Esophagus muscularis mucosa (tissue), 4 donors: ENCODE measurements around the gene CHCHD5. TPM values are rescaled to one million over a fixed set of nuclear protein-coding genes. Genes with fewer than 3 reads are reported as not detected.
A peak's percentile ranks its signal among the peaks of the same experiment; 100 is the strongest.

Source experiments
- DNase-seq: peaks from one replicate; pipeline ENCODE4 v3.0.0-alpha.2; 2017; ENCODE audit errors: extremely low spot score
- H3K27ac ChIP-seq, 4 donors: fragments of 200-600 bp; sonication (generic); replicated peaks in 1 of 4; 1 replicate in 3 of 4; 2 replicates in 1 of 4; pipeline ENCODE4 v1.5.1; 2016 to 2019; ENCODE audit warnings: mild to moderate bottlenecking in 1 of 4
- H3K27me3 ChIP-seq, 4 donors: fragments of 200-600 bp; sonication (generic); one replicate each; pipeline versions ENCODE4 v1.5.1 to v1.6.0; 2016 to 2019
- H3K36me3 ChIP-seq, 4 donors: fragments of 200-600 bp; sonication (generic); one replicate each; pipeline ENCODE4 v1.5.1; 2016 to 2019
- H3K4me1 ChIP-seq, 4 donors: fragments of 200-600 bp; sonication (generic); one replicate each; pipeline ENCODE4 v1.5.1; 2016 to 2019
- H3K4me3 ChIP-seq, 4 donors: fragments of 200-600 bp; sonication (generic); 1 replicate in 2 of 4; 2 replicates in 2 of 4; pipeline ENCODE4 v1.5.1; 2016 to 2019; ENCODE audit warnings: mild to moderate bottlenecking in 4 of 4, moderate library complexity in 1 of 4
- H3K9me3 ChIP-seq, 4 donors: fragments of 200-600 bp; sonication (generic); 1 replicate in 3 of 4; 2 replicates in 1 of 4; pipeline ENCODE4 v1.5.1; 2016 to 2019
- EP300 ChIP-seq: sonication (generic); formaldehyde crosslinking; IDR thresholded peaks from one replicate; pipeline ENCODE4 v1.6.1; 2017; ENCODE audit warnings: antibody characterized with exemption
- POLR2A ChIP-seq: fragments of 450-650 bp; IDR thresholded peaks from one replicate; pipeline ENCODE4 v1.6.1; 2017; ENCODE audit warnings: antibody characterized with exemption, moderate library complexity, mild to moderate bottlenecking, low read depth
- POLR2AphosphoS5 ChIP-seq, 2 donors: sonication (generic); formaldehyde crosslinking; IDR thresholded peaks; one replicate each; pipeline ENCODE4 v1.6.1; 2017; ENCODE audit warnings: antibody characterized with exemption in 2 of 2
- WGBS: methylation state at CpG from one replicate; pipeline ENCODE4 v1.1.5; 2018; 5-methylcytosine and 5-hydroxymethylcytosine counted together
- intact Hi-C: fragments of 100-400 bp; cut with DNase I; formaldehyde crosslinking; loops from one replicate; pipeline ENCODE4 v1.15.1; 2023
- total RNA-seq, 4 donors: library from RNA; depleted of rRNA; stranded (reverse); fragments of >200 nt; gene quantifications; one replicate each; pipeline versions ENCODE4 v1.1.0 to v1.2.1, GENCODE V29; 2016
- TF ChIP-seq, protein P1 (sequence below), 3 experiments: fragments of 200-600 bp in 2 of 3; fragments of 450-650 bp in 1 of 3; sonication (generic) in 2 of 3; IDR thresholded peaks; one replicate each; pipeline ENCODE4 v1.5.1; 2017 to 2019; ENCODE audit warnings: antibody characterized with exemption in 3 of 3, mild to moderate bottlenecking in 2 of 3, moderate library complexity in 1 of 3

CHCHD5 gene
- total RNA-seq, 4 donors from 2014 or later, result 12.0 to 21.9 (median 16.1) TPM

- WGBS, result 42% methylated on average over 18 of the region's 34 CpGs
- Histone ChIP-seq H3K4me3 (peak overlapping the region; percentile 81 to 99 (median 85)), H3K27ac (peak overlapping the region; percentile 86 to 90 (median 88))
These were observed 42.9 kb upstream of the CHCHD5 start for GRCh38 chr2:112541315-112542122.

DNA sequence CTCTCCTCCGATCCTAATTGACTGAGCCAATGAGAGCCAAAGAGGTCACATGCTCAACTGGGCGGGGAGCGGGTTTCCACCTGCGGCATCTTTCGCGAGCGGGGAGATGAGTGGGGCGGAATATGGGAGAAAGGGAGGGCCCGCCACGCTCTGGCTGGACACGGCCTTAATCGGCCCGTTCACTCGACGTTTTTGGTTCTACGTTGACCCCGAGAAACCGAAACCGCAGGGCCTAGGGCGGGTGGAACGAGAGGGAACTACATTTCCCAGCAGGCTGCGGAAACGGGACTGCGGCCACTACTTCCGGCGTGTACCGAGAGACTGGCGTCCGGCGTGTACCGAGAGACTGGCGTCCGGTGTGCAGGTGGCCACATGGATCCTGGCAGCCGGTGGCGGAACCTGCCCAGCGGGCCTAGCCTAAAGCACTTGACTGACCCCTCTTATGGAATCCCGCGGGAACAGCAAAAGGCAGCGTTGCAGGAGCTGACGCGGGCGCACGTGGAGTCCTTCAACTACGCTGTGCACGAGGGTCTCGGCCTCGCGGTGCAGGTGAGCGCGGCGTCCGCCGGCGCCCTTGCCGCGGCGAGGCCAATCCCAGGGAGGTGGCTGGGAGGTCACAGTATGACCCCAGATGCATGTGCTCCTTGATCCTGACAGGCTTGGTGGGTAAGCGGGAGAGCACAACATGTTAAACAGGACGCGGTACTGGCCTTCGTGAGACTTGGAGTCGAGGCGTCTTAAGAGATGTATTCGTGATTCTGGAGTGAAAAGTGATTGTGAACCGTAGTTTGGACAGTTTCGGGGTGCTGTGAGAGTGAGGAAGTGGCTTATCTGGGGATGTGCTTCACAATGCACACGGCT, 42.1 kb upstream of the CHCHD5 start, which contains the start of gene POLR1B:
Gene POLR1B, plus strand, starts transcription at position 343 of the 861 bp plus-strand sequence. Its CDS starts 30 bp downstream, at position 373.
- Histone ChIP-seq H3K9me3 (no peaks in the 10 kb centered on the region), H3K4me1 (peaks cover 13 to 24% (median 19%) of the 10 kb centered on the region in 4 donors), H3K27me3 (peaks cover 0 to 7% (median 0%) of the 10 kb centered on the region in 4 donors), H3K4me3 (peak within 1 kb of the TSS; percentile 81 to 99 (median 85)), H3K36me3 (peaks cover 2 to 16% (median 11%) of the 10 kb centered on the region in 4 donors), H3K27ac (peak within 1 kb of the TSS; percentile 86 to 90 (median 88))
- TF ChIP-seq POLR2AphosphoS5 (IDR thresholded peaks at IDR 0.05) (peak; percentile 63 to 64), POLR2A (no peak)
- intact Hi-C loops, result loop anchor here (5.0 kb wide), 2 partner anchors 40 to 60 kb away; partner anchors contain the start of genes CHCHD5 and TTL
- 0% methylated on average over 30 of the region's 67 CpGs for WGBS
- DNase-seq, result peak; percentile 96

More at GRCh38 chr2:112541315-112542122, 42.9 kb upstream of the CHCHD5 start:
- DNase-seq, result peak; percentile 93
- intact Hi-C loops, result loop anchor here (5.0 kb wide), 2 partner anchors 41 to 59 kb away; partner anchors contain the start of genes CHCHD5 and TTL
- Histone ChIP-seq H3K4me1 (peaks cover 13 to 24% (median 19%) of the 10 kb centered on the region in 4 donors), H3K27me3 (peaks cover 0 to 7% (median 0%) of the 10 kb centered on the region in 4 donors), H3K36me3 (peaks cover 0 to 8% (median 4%) of the 10 kb centered on the region in 4 donors), H3K9me3 (no peaks in the 10 kb centered on the region)
- TF ChIP-seq, protein P1, sequence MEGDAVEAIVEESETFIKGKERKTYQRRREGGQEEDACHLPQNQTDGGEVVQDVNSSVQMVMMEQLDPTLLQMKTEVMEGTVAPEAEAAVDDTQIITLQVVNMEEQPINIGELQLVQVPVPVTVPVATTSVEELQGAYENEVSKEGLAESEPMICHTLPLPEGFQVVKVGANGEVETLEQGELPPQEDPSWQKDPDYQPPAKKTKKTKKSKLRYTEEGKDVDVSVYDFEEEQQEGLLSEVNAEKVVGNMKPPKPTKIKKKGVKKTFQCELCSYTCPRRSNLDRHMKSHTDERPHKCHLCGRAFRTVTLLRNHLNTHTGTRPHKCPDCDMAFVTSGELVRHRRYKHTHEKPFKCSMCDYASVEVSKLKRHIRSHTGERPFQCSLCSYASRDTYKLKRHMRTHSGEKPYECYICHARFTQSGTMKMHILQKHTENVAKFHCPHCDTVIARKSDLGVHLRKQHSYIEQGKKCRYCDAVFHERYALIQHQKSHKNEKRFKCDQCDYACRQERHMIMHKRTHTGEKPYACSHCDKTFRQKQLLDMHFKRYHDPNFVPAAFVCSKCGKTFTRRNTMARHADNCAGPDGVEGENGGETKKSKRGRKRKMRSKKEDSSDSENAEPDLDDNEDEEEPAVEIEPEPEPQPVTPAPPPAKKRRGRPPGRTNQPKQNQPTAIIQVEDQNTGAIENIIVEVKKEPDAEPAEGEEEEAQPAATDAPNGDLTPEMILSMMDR (IDR thresholded peaks at IDR 0.05), result no peak
- peak in 1 of 2 donors; percentile 63 for TF ChIP-seq POLR2AphosphoS5 (IDR thresholded peaks at IDR 0.05)

GRCh38 chr2:112542984-112543661, 41.3 kb upstream of the CHCHD5 start:
- H3K27ac ChIP-seq, result peak overlapping the region in 1 of 4 donors; percentile 90
- peaks cover 0 to 7% (median 0%) of the 10 kb centered on the region in 4 donors for H3K27me3 ChIP-seq
- peaks cover 10 to 23% (median 19%) of the 10 kb centered on the region in 4 donors for H3K36me3 ChIP-seq
- no peak for DNase-seq
- intact Hi-C loops, result loop anchor here (5.0 kb wide), 2 partner anchors 39 to 61 kb away; partner anchors contain the start of genes CHCHD5 and TTL
- 8% methylated on average over 18 of the region's 18 CpGs for WGBS
- H3K4me3 ChIP-seq, result peak overlapping the region; percentile 81 to 99 (median 85)
- H3K4me1 ChIP-seq, result peaks cover 13 to 24% (median 19%) of the 10 kb centered on the region in 4 donors
- no peaks in the 10 kb centered on the region for H3K9me3 ChIP-seq
- TF ChIP-seq POLR2A (no peak), EP300 (no peak), POLR2AphosphoS5 (IDR thresholded peaks at IDR 0.05) (no peak)
- TF ChIP-seq, protein P1 (IDR thresholded peaks at IDR 0.05), result no peak

- Histone ChIP-seq H3K4me1 (peaks cover 10 to 18% (median 12%) of the 10 kb centered on the region in 4 donors), H3K27me3 (peaks cover 0 to 2% (median 0%) of the 10 kb centered on the region in 4 donors), H3K36me3 (peaks cover 31 to 64% (median 56%) of the 10 kb centered on the region in 4 donors), H3K9me3 (no peaks in the 10 kb centered on the region), H3K27ac (no peak overlapping the region), H3K4me3 (no peak overlapping the region)
- TF ChIP-seq POLR2AphosphoS5 (IDR thresholded peaks at IDR 0.05), result no peak
- TF ChIP-seq POLR2A, result no peak
- TF ChIP-seq EP300, result no peak
- TF ChIP-seq, protein P1 (IDR thresholded peaks at IDR 0.05), result no peak
- intact Hi-C loops, result no loop called here
- WGBS, result 72% methylated on average over 4 of the region's 4 CpGs
- DNase-seq, result no peak
These were observed 37.1 kb upstream of the CHCHD5 start for GRCh38 chr2:112547333-112547732.
